HepG2 (cell line): ENCODE measurements around the gene IL1RAPL1. TPM values are rescaled to one million over a fixed set of nuclear protein-coding genes. Genes with fewer than 3 reads are reported as not detected.

Experiments
- ATAC-seq: fragments of 200-7000 bp; cut with Tn5 transposase; 3 replicates; pipeline ENCODE4 v1.9.1; 2020; ENCODE audit warnings: mild to moderate bottlenecking, moderate library complexity
- BruUV-seq: library from RNA; stranded (reverse); fragments of 400-500 nt; replicated peaks from 2 replicates; lab custom pipeline; 2021; lab: Mats Ljungman, UMichigan
- CTCF ChIA-PET: fragments of 300-600 bp; formaldehyde crosslinking; extraction: SDS; loops from one replicate; lab custom pipeline; 2021; ENCODE audit warnings: low total read pairs, inconsistent platforms, low intra/inter-chr PET ratio; lab: Yijun Ruan, JAX
- POLR2A ChIA-PET: fragments of 350-600 bp; sonication (Branson Sonifier 250); formaldehyde crosslinking; loops from one replicate; lab custom pipeline; 2020; ENCODE audit warnings: antibody characterized with exemption, inconsistent platforms; lab: Yijun Ruan, JAX
- DNase-seq: peaks from one replicate; pipeline ENCODE4 v3.0.0-alpha.2; 2015; ENCODE audit warnings: low spot score
- FAIRE-seq: peaks from 3 replicates; lab custom pipeline; 2011; peaks lifted over from hg19 to GRCh38; lab: Jason Lieb, UNC
- H2AFZ ChIP-seq: one replicate; pipeline ENCODE4 v1.6.1; 2011; ENCODE audit warnings: low read length, inconsistent platforms
- H3K27ac ChIP-seq: fragments of 300-600 bp; 3 replicates; pipeline ENCODE4 v1.8.0; 2011; ENCODE audit warnings: mixed run types, mild to moderate bottlenecking, mixed read lengths, low read length, inconsistent platforms; ENCODE audit not compliant: insufficient read depth; ENCODE audit errors: extremely low read length
- H3K27me3 ChIP-seq, 2 experiments: fragments of 200-600 bp in 1 of 2; 2 replicates in 1 of 2; 3 replicates in 1 of 2; pipeline versions ENCODE4 v1.6.0 to v1.8.0; 2011; ENCODE audit warnings: low read length in 2 of 2, mild to moderate bottlenecking in 2 of 2, moderate library complexity in 2 of 2, inconsistent platforms in 1 of 2; ENCODE audit not compliant: insufficient read depth in 2 of 2, control insufficient read depth in 1 of 2
- H3K36me3 ChIP-seq, 2 experiments: fragments of 200-600 bp in 1 of 2; replicated peaks in 1 of 2; 2 replicates in 1 of 2; 3 replicates in 1 of 2; pipeline versions ENCODE4 v1.5.1 to v1.8.0; 2011; ENCODE audit warnings: low read length in 2 of 2, inconsistent platforms in 1 of 2; ENCODE audit not compliant: insufficient read depth in 2 of 2, control insufficient read depth in 1 of 2
- H3K4me1 ChIP-seq: 2 replicates; pipeline ENCODE4 v1.5.1; 2012; ENCODE audit warnings: low read length, inconsistent platforms; ENCODE audit not compliant: insufficient read depth
- H3K4me2 ChIP-seq: 2 replicates; pipeline ENCODE4 v1.6.0; 2011; ENCODE audit warnings: low read depth, low read length, inconsistent platforms
- H3K4me3 ChIP-seq, 3 experiments: fragments of 200-600 bp in 1 of 3; sonication (generic), shearing (Covaris generic) in 1 of 3; replicated peaks in 1 of 3; 2 replicates each; pipeline ENCODE4 v1.5.1; 2011 to 2016; ENCODE audit warnings: low read length in 3 of 3, inconsistent platforms in 2 of 3, low read depth in 2 of 3, mild to moderate bottlenecking in 2 of 3, control low read depth in 1 of 3, mixed read lengths in 1 of 3; ENCODE audit not compliant: insufficient read depth in 1 of 3
- H3K79me2 ChIP-seq: one replicate; pipeline ENCODE4 v1.6.1; 2011; ENCODE audit warnings: low read length, inconsistent platforms; ENCODE audit not compliant: insufficient read depth
- H3K9ac ChIP-seq: 2 replicates; pipeline ENCODE4 v1.6.0; 2011; ENCODE audit warnings: mild to moderate bottlenecking, low read depth, low read length, inconsistent platforms; ENCODE audit not compliant: insufficient read depth
- H3K9me3 ChIP-seq: 2 replicates; pipeline ENCODE4 v1.5.1; 2012; ENCODE audit warnings: mild to moderate bottlenecking, low read length
- H4K20me1 ChIP-seq: 2 replicates; pipeline ENCODE4 v1.6.0; 2011; ENCODE audit warnings: inconsistent platforms, mild to moderate bottlenecking, low read length, moderate library complexity; ENCODE audit not compliant: insufficient read depth
- ARID2 ChIP-seq: sonication (generic); formaldehyde crosslinking; IDR thresholded peaks from 2 replicates; pipeline ENCODE4 v1.8.1; 2022; ENCODE audit warnings: mild to moderate bottlenecking, missing genetic modification reagents, borderline replicate concordance
- CENPBD1 ChIP-seq: sonication (generic); formaldehyde crosslinking; IDR thresholded peaks from 2 replicates; pipeline ENCODE4 v1.8.0; 2022; ENCODE audit warnings: missing genetic modification reagents, low read depth, mild to moderate bottlenecking, borderline replicate concordance
- ERF ChIP-seq: IDR thresholded peaks from 2 replicates; pipeline ENCODE4 v1.6.1; 2018; ENCODE audit warnings: missing biosample characterization, missing genetic modification reagents
- GATAD2A ChIP-seq: IDR thresholded peaks from 2 replicates; pipeline ENCODE4 v1.6.1; 2016
- KMT2A ChIP-seq: sonication (generic); formaldehyde crosslinking; IDR thresholded peaks from 2 replicates; pipeline ENCODE4 v1.4.0; 2020; ENCODE audit warnings: missing genetic modification reagents
- MLXIP ChIP-seq: sonication (generic); formaldehyde crosslinking; IDR thresholded peaks from 2 replicates; pipeline ENCODE4 v1.9.0; 2021; ENCODE audit warnings: missing genetic modification reagents, borderline replicate concordance
- MYNN ChIP-seq: sonication (generic); formaldehyde crosslinking; IDR thresholded peaks from 2 replicates; pipeline ENCODE4 v1.4.0; 2020; ENCODE audit warnings: mild to moderate bottlenecking, low read depth, missing genetic modification reagents
- SP2 ChIP-seq: sonication (generic); formaldehyde crosslinking; IDR thresholded peaks from 2 replicates; pipeline ENCODE4 v1.5.1; 2020; ENCODE audit warnings: mild to moderate bottlenecking, missing genetic modification reagents
- ZBTB39 ChIP-seq: sonication (generic); formaldehyde crosslinking; IDR thresholded peaks from 2 replicates; pipeline ENCODE4 v1.5.0; 2020; ENCODE audit warnings: missing genetic modification reagents
- ZBTB46 ChIP-seq: sonication (generic); formaldehyde crosslinking; IDR thresholded peaks from 2 replicates; pipeline ENCODE4 v1.4.0; 2020; ENCODE audit warnings: mild to moderate bottlenecking, missing genetic modification reagents, borderline replicate concordance
- ZNF329 ChIP-seq: sonication (generic); formaldehyde crosslinking; IDR thresholded peaks from 2 replicates; pipeline ENCODE4 v1.9.0; 2021; ENCODE audit warnings: low read depth, mild to moderate bottlenecking, missing genetic modification reagents
- ZNF44 ChIP-seq: sonication (generic); formaldehyde crosslinking; IDR thresholded peaks from 2 replicates; pipeline ENCODE4 v1.5.1; 2020; ENCODE audit warnings: mild to moderate bottlenecking, missing genetic modification reagents
- ZNF503 ChIP-seq: sonication (generic); formaldehyde crosslinking; IDR thresholded peaks from 2 replicates; pipeline ENCODE4 v1.4.0; 2020; ENCODE audit warnings: missing genetic modification reagents
- ZNF7 ChIP-seq: IDR thresholded peaks from 2 replicates; pipeline ENCODE4 v1.6.1; 2016; ENCODE audit warnings: missing biosample characterization, missing genetic modification reagents
- WGBS: methylation state at CpG from one replicate; pipeline ENCODE4 v1.1.6; 2017; ENCODE audit warnings: low lambda C conversion rate; 5-methylcytosine and 5-hydroxymethylcytosine counted together
- in situ Hi-C: cut with HindIII; loops from 2 replicates; pipeline ENCODE4 v1.10.0; 2017; ENCODE audit warnings: low pct_unique_long_range_greater_than_20kb; ENCODE audit not compliant: extremely low pct_ligation_motif_present
- intact Hi-C: fragments of 100-400 bp; cut with micrococcal nuclease; formaldehyde crosslinking; loops from one replicate; pipeline ENCODE4 v1.10.0; 2022; ENCODE audit not compliant: unreplicated experiment
- polyA plus RNA-seq, 8 experiments: library from polyadenylated mRNA; depleted of rRNA in 3 of 8; stranded (reverse) in 7 of 8; unstranded in 1 of 8; fragments of >200 nt; fragmentation: Illumina TruSeq in 4 of 8; extraction: Trizol in 4 of 8; gene quantifications; 2 replicates each; pipeline versions ENCODE4 v1.2.1 to v1.2.3, GENCODE V29; 2011 to 2016; ENCODE audit warnings: low read depth in 4 of 8, missing spikeins in 1 of 8, mixed read lengths in 1 of 8; ENCODE audit not compliant: insufficient read depth in 1 of 8
- total RNA-seq, 5 experiments: library from RNA; depleted of rRNA; stranded (reverse); fragments of >200 nt; fragmentation: Illumina TruSeq; extraction: Trizol; gene quantifications; 2 replicates each; pipeline ENCODE4 v1.2.3, GENCODE V29; 2016; ENCODE audit warnings: low read depth in 1 of 5

Gene IL1RAPL1
- total and polyA plus RNA-seq, 2 of the 13 experiments (the other 11 are each of a cell fraction or from before 2014, with no cell fraction given): 0.04 TPM; not detected in 1

- no peaks in the 10 kb centered on the region for H4K20me1 ChIP-seq
- no peaks in the 10 kb centered on the region for H3K79me2 ChIP-seq
- FAIRE-seq (no peak), ATAC-seq (no peak), DNase-seq (no peak)
- 32% methylated on average over 4 of the region's 4 CpGs for WGBS
- H3K4me2 ChIP-seq: no peak overlapping the region
- in situ Hi-C loops (no loop called here), intact Hi-C loops (no loop called here)
- no peaks in the 10 kb centered on the region for H3K9me3 ChIP-seq
- ChIA-PET CTCF (no interaction called here), POLR2A (no interaction called here)
- no peaks in the 10 kb centered on the region for H3K27me3 ChIP-seq
- no peaks in the 10 kb centered on the region for H3K36me3 ChIP-seq
- no TSS peak for BruUV-seq
- H3K9ac ChIP-seq: no peak overlapping the region
- H3K4me3 ChIP-seq: no peak overlapping the region
- no peak overlapping the region for H3K27ac ChIP-seq
- no peak overlapping the region for H2AFZ ChIP-seq
- no peaks in the 10 kb centered on the region for H3K4me1 ChIP-seq
- TF ChIP-seq ZNF44 (CRISPR knock-in tag) (no peak), ZNF329 (no peak), ERF (CRISPR knock-in tag) (no peak), MLXIP (CRISPR knock-in tag) (no peak), GATAD2A (no peak), ZBTB39 (CRISPR knock-in tag) (no peak), MYNN (CRISPR knock-in tag) (no peak), ZNF503 (CRISPR knock-in tag) (no peak), ZBTB46 (CRISPR knock-in tag) (no peak), CENPBD1 (no peak), ARID2 (CRISPR knock-in tag) (no peak), SP2 (CRISPR knock-in tag) (no peak), KMT2A (CRISPR knock-in tag) (no peak), ZNF7 (no peak)
These were observed 628.0 kb downstream of the IL1RAPL1 start for GRCh38 chrX:29215251-29215650.
